ENCODE data around the gene VTA1.

Gene VTA1

DNA sequence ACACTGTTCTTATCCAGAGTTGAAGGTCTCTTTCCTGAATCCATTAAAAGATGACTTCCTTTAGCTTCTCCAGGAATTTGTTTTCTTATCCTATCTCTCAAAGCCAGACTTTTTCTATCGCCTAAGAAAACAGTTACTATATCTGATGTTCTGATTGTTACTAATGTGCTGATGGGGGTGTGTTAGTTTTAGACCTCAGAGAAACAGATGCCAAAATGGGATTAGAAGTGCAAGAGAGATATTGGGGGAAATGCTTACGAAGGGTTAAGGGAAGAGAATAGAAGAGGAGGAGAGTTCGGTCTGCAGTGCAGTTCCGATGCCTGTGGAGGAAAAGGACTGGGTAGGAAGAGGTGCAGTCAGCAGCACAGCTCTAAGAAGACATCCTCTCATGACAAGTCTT lies 119.0 kb downstream of the VTA1 start:
- DNase-seq (ENCODE audit: low read depth in 2 of 2): no peak

GRCh38 chr6:142271476-142271875 lies 124.4 kb downstream of the VTA1 start:
- DNase-seq (ENCODE audit: low read depth in 2 of 2): no peak
